OCI-LY1 (cell line): ENCODE measurements around the gene MYCBP2.

ENCODE experiments used
- H2AFZ ChIP-seq: fragments of 200-600 bp; sonication (generic), shearing (Covaris generic); 2 replicates; pipeline ENCODE4 v1.6.0; 2014; ENCODE audit warnings: antibody characterized with exemption, mild to moderate bottlenecking, low read length
- H3F3A ChIP-seq: fragments of 200-600 bp; sonication (generic), shearing (Covaris generic); 2 replicates; pipeline ENCODE4 v1.6.0; 2014; ENCODE audit warnings: mild to moderate bottlenecking, antibody characterized with exemption, low read length, moderate library complexity; ENCODE audit not compliant: insufficient read depth
- H3K27ac ChIP-seq: fragments of 200-600 bp; sonication (generic); 2 replicates; pipeline ENCODE4 v1.5.1; 2014; ENCODE audit warnings: low read length, mixed run types, mild to moderate bottlenecking, low read depth; ENCODE audit not compliant: poor library complexity, severe bottlenecking
- H3K27me3 ChIP-seq: fragments of 200-600 bp; sonication (generic); 2 replicates; pipeline ENCODE4 v1.6.0; 2014; ENCODE audit warnings: antibody characterized with exemption, mild to moderate bottlenecking, low read length, moderate library complexity; ENCODE audit not compliant: insufficient read depth
- H3K36me3 ChIP-seq: fragments of 200-600 bp; sonication (generic); 2 replicates; pipeline ENCODE4 v1.6.1; 2014; ENCODE audit warnings: mild to moderate bottlenecking, antibody characterized with exemption, low read length, moderate library complexity, mixed read lengths; ENCODE audit not compliant: insufficient read depth
- H3K4me1 ChIP-seq: fragments of 200-600 bp; sonication (generic); 2 replicates; pipeline ENCODE4 v1.5.1; 2014; ENCODE audit warnings: mild to moderate bottlenecking, low read length, moderate library complexity; ENCODE audit not compliant: insufficient read depth, severe bottlenecking
- H3K4me2 ChIP-seq: fragments of 200-600 bp; sonication (generic), shearing (Covaris generic); 2 replicates; pipeline ENCODE4 v1.6.1; 2014; ENCODE audit warnings: low read length
- H3K4me3 ChIP-seq: fragments of 200-600 bp; sonication (generic); 2 replicates; pipeline ENCODE4 v1.5.1; 2014; ENCODE audit warnings: low read length, low read depth, mild to moderate bottlenecking, mixed read lengths; ENCODE audit not compliant: poor library complexity, severe bottlenecking
- H3K79me2 ChIP-seq: fragments of 200-600 bp; shearing (Covaris generic); 2 replicates; pipeline ENCODE4 v1.6.1; 2016; ENCODE audit warnings: mixed run types, low read length, mixed read lengths; ENCODE audit not compliant: insufficient read depth
- H3K9ac ChIP-seq: fragments of 200-600 bp; sonication (generic), shearing (Covaris generic); 2 replicates; pipeline ENCODE4 v1.6.1; 2014; ENCODE audit warnings: mild to moderate bottlenecking, low read length, mixed read lengths
- H3K9me2 ChIP-seq: fragments of 200-600 bp; sonication (generic), shearing (Covaris generic); 2 replicates; pipeline ENCODE4 v1.6.1; 2014; ENCODE audit warnings: low read depth, mild to moderate bottlenecking, low read length, mixed read lengths
- H3K9me3 ChIP-seq: fragments of 200-600 bp; shearing (Covaris generic); 2 replicates; pipeline ENCODE4 v1.6.1; 2014; ENCODE audit warnings: low read length, mixed read lengths
- H4K20me1 ChIP-seq: fragments of 200-600 bp; sonication (generic), shearing (Covaris generic); 2 replicates; pipeline ENCODE4 v1.6.0; 2016; ENCODE audit warnings: mild to moderate bottlenecking, low read length; ENCODE audit not compliant: insufficient read depth
- CTCF ChIP-seq: fragments of 200-600 bp; sonication (generic), shearing (Covaris generic); IDR thresholded peaks from 2 replicates; pipeline ENCODE4 v1.5.1; 2017; ENCODE audit warnings: mild to moderate bottlenecking, antibody characterized with exemption, low read length, moderate library complexity, mixed read lengths
- EZH2 ChIP-seq: fragments of 200-600 bp; sonication (generic), shearing (Covaris generic); IDR thresholded peaks from 2 replicates; pipeline ENCODE4 v1.8.0; 2017; ENCODE audit warnings: borderline replicate concordance, mixed run types, mild to moderate bottlenecking, antibody characterized with exemption, low read length, moderate library complexity, mixed read lengths

MYCBP2 gene

GRCh38 chr13:77055158-77055557 lies 271.7 kb downstream of the MYCBP2 start:
- H3K9ac ChIP-seq, result no peak overlapping the region
- no peaks in the 10 kb centered on the region for H3K9me3 ChIP-seq
- no peaks in the 10 kb centered on the region for H4K20me1 ChIP-seq
- H3K4me3 ChIP-seq, result no peak overlapping the region
- no peaks in the 10 kb centered on the region for H3F3A ChIP-seq
- peaks cover 91% of the 10 kb centered on the region for H3K36me3 ChIP-seq
- no peaks in the 10 kb centered on the region for H3K27me3 ChIP-seq
- H2AFZ ChIP-seq, result no peak overlapping the region
- no peak for TF ChIP-seq CTCF
- H3K9me2 ChIP-seq, result no peaks in the 10 kb centered on the region
- H3K4me1 ChIP-seq, result no peaks in the 10 kb centered on the region
- H3K4me2 ChIP-seq, result no peak overlapping the region
- H3K27ac ChIP-seq, result no peak overlapping the region
- no peaks in the 10 kb centered on the region for H3K79me2 ChIP-seq

- no peak overlapping the region for H3K4me3 ChIP-seq
- TF ChIP-seq CTCF, result no peak
- no peak for TF ChIP-seq EZH2
- H3K79me2 ChIP-seq, result no peaks in the 10 kb centered on the region
- H2AFZ ChIP-seq, result no peak overlapping the region
- H3K9me3 ChIP-seq, result no peaks in the 10 kb centered on the region
- no peaks in the 10 kb centered on the region for H3K4me1 ChIP-seq
- H3K27ac ChIP-seq, result no peak overlapping the region
- H4K20me1 ChIP-seq, result no peaks in the 10 kb centered on the region
- H3F3A ChIP-seq, result no peaks in the 10 kb centered on the region
- no peaks in the 10 kb centered on the region for H3K9me2 ChIP-seq
- peaks cover 99% of the 10 kb centered on the region for H3K36me3 ChIP-seq
- no peak overlapping the region for H3K9ac ChIP-seq
- H3K4me2 ChIP-seq, result no peak overlapping the region
- H3K27me3 ChIP-seq, result no peaks in the 10 kb centered on the region
These were observed 273.7 kb downstream of the MYCBP2 start for GRCh38 chr13:77053192-77053591.

GRCh38 chr13:77048681-77049080 lies 278.2 kb downstream of the MYCBP2 start:
- no peak overlapping the region for H3K9ac ChIP-seq
- H3F3A ChIP-seq, result no peaks in the 10 kb centered on the region
- no peaks in the 10 kb centered on the region for H3K9me3 ChIP-seq
- H3K79me2 ChIP-seq, result no peaks in the 10 kb centered on the region
- peaks cover 87% of the 10 kb centered on the region for H3K36me3 ChIP-seq
- no peak overlapping the region for H3K4me3 ChIP-seq
- H3K27ac ChIP-seq, result no peak overlapping the region
- no peaks in the 10 kb centered on the region for H4K20me1 ChIP-seq
- no peaks in the 10 kb centered on the region for H3K9me2 ChIP-seq
- no peaks in the 10 kb centered on the region for H3K27me3 ChIP-seq
- H3K4me2 ChIP-seq, result no peak overlapping the region
- TF ChIP-seq EZH2, result no peak
- TF ChIP-seq CTCF, result no peak
- H2AFZ ChIP-seq, result no peak overlapping the region
- H3K4me1 ChIP-seq, result no peaks in the 10 kb centered on the region
